IMR-90 (cell line): Measurements from ENCODE around the gene SRPK2. TPM values are rescaled to one million over a fixed set of nuclear protein-coding genes. Genes with fewer than 3 reads are reported as not detected.

Experiments
- ATAC-seq: fragments of 200-7000 bp; cut with Tn5 transposase; 2 replicates; pipeline ENCODE4 v1.9.1; 2020; ENCODE audit warnings: low read depth, mild to moderate bottlenecking, moderate library complexity
- BruUV-seq: library from RNA; stranded (reverse); fragments of 400-500 nt; replicated peaks from 2 replicates; lab custom pipeline; 2021; lab: Mats Ljungman, UMichigan
- CTCF ChIA-PET: fragments of 300-600 bp; formaldehyde crosslinking; extraction: SDS; loops from one replicate; lab custom pipeline; 2021; ENCODE audit warnings: antibody characterized with exemption; lab: Yijun Ruan, JAX
- POLR2A ChIA-PET: fragments of 300-600 bp; sonication (Branson Sonifier 250); formaldehyde crosslinking; loops from one replicate; lab custom pipeline; 2022; ENCODE audit warnings: antibody characterized with exemption; ENCODE audit not compliant: unreplicated experiment; lab: Charles Lee
- DNase-seq: peaks from one replicate; pipeline ENCODE4 v3.0.0; 2013
- H2AFZ ChIP-seq: replicated peaks from 2 replicates; pipeline ENCODE3; 2013; ENCODE audit warnings: low read length, mild to moderate bottlenecking; ENCODE audit not compliant: poor library complexity
- H2AK5ac ChIP-seq: 2 replicates; pipeline ENCODE4 v1.6.1; 2013; ENCODE audit warnings: low read depth, low read length, inconsistent platforms
- H2AK9ac ChIP-seq: replicated peaks from 2 replicates; pipeline ENCODE3; 2013; ENCODE audit warnings: mild to moderate bottlenecking, low read depth, low read length, moderate library complexity; ENCODE audit not compliant: poor library complexity
- H2BK120ac ChIP-seq: 2 replicates; pipeline ENCODE4 v1.6.1; 2013; ENCODE audit warnings: low read depth, low read length, inconsistent platforms
- H2BK15ac ChIP-seq: 3 replicates; pipeline ENCODE4 v1.6.1; 2013; ENCODE audit warnings: low read depth, low read length, inconsistent platforms
- H2BK20ac ChIP-seq: 2 replicates; pipeline ENCODE4 v1.6.1; 2013; ENCODE audit warnings: low read depth, mild to moderate bottlenecking, inconsistent platforms, low read length, moderate library complexity
- H2BK5ac ChIP-seq: 2 replicates; pipeline ENCODE4 v1.6.1; 2013; ENCODE audit warnings: mild to moderate bottlenecking, low read depth, low read length, inconsistent platforms; ENCODE audit not compliant: poor library complexity, severe bottlenecking
- H3K14ac ChIP-seq: replicated peaks from 2 replicates; pipeline ENCODE4 v1.6.1; 2013; ENCODE audit warnings: low read depth, low read length, inconsistent platforms
- H3K18ac ChIP-seq: 2 replicates; pipeline ENCODE4 v1.6.1; 2013; ENCODE audit warnings: low read depth, low read length, control low read depth
- H3K23ac ChIP-seq: 2 replicates; pipeline ENCODE4 v1.6.1; 2013; ENCODE audit warnings: low read depth, low read length, inconsistent platforms
- H3K27ac ChIP-seq: 2 replicates; pipeline ENCODE4 v1.5.1; 2013; ENCODE audit warnings: mild to moderate bottlenecking, control low read depth, low read length; ENCODE audit not compliant: insufficient read depth
- H3K27me3 ChIP-seq: 2 replicates; pipeline ENCODE4 v1.6.1; 2013; ENCODE audit warnings: low read length; ENCODE audit not compliant: control insufficient read depth, insufficient read depth
- H3K36me3 ChIP-seq: 2 replicates; pipeline ENCODE4 v1.6.1; 2013; ENCODE audit warnings: low read length, mixed read lengths; ENCODE audit not compliant: control insufficient read depth, insufficient read depth
- H3K4ac ChIP-seq: 2 replicates; pipeline ENCODE4 v1.6.1; 2013; ENCODE audit warnings: low read depth, low read length, inconsistent platforms
- H3K4me1 ChIP-seq: 2 replicates; pipeline ENCODE4 v1.6.1; 2013; ENCODE audit warnings: low read length, mixed read lengths; ENCODE audit not compliant: control insufficient read depth, insufficient read depth
- H3K4me2 ChIP-seq: 2 replicates; pipeline ENCODE4 v1.6.1; 2013; ENCODE audit warnings: low read depth, mild to moderate bottlenecking, control low read depth, low read length, moderate library complexity
- H3K4me3 ChIP-seq: 2 replicates; pipeline ENCODE4 v1.5.1; 2013; ENCODE audit warnings: low read depth, mild to moderate bottlenecking, control low read depth, low read length, moderate library complexity; ENCODE audit not compliant: insufficient read depth
- H3K56ac ChIP-seq: 2 replicates; pipeline ENCODE4 v1.6.1; 2013; ENCODE audit warnings: low read length, inconsistent platforms; ENCODE audit not compliant: insufficient read depth; ENCODE audit errors: extremely low read depth
- H3K79me1 ChIP-seq, 2 experiments: 2 replicates each; pipeline ENCODE4 v1.6.1; 2013; ENCODE audit warnings: low read length in 2 of 2, inconsistent platforms in 1 of 2, low read depth in 1 of 2
- H3K9ac ChIP-seq: 2 replicates; pipeline ENCODE4 v1.6.1; 2013; ENCODE audit warnings: low read depth, low read length, control low read depth
- H3K9me1 ChIP-seq: 2 replicates; pipeline ENCODE4 v1.6.1; 2013; ENCODE audit warnings: low read length, inconsistent platforms; ENCODE audit not compliant: insufficient read depth
- H3K9me3 ChIP-seq: 2 replicates; pipeline ENCODE4 v1.6.1; 2013; ENCODE audit warnings: low read length; ENCODE audit not compliant: control insufficient read depth, insufficient read depth
- H4K20me1 ChIP-seq: 2 replicates; pipeline ENCODE4 v1.6.1; 2013; ENCODE audit warnings: low read length, inconsistent platforms; ENCODE audit not compliant: insufficient read depth
- H4K5ac ChIP-seq: 2 replicates; pipeline ENCODE4 v1.6.1; 2013; ENCODE audit warnings: mild to moderate bottlenecking, low read depth, low read length, control low read depth
- H4K8ac ChIP-seq, 2 experiments: 2 replicates each; pipeline ENCODE4 v1.6.1; 2013; ENCODE audit warnings: low read depth in 2 of 2, low read length in 2 of 2, control low read depth in 1 of 2, inconsistent platforms in 1 of 2
- H4K91ac ChIP-seq: 2 replicates; pipeline ENCODE4 v1.6.1; 2013; ENCODE audit warnings: low read depth, low read length, inconsistent platforms; ENCODE audit not compliant: insufficient read depth
- BHLHE40 ChIP-seq: fragments of 150-350 bp; IDR thresholded peaks from 2 replicates; pipeline ENCODE4 v1.6.1; 2016; ENCODE audit warnings: mild to moderate bottlenecking, low read depth, low read length
- CHD1 ChIP-seq: IDR thresholded peaks from 2 replicates; pipeline ENCODE4 v1.6.1; 2012; ENCODE audit warnings: low read depth, low read length, improper control_type of control experiment
- CTCF ChIP-seq: conservative IDR thresholded peaks from 2 replicates; pipeline ENCODE4 v1.5.1; 2012; ENCODE audit warnings: mild to moderate bottlenecking, low read depth, low read length, improper control_type of control experiment
- MAFK ChIP-seq: IDR thresholded peaks from 2 replicates; pipeline ENCODE4 v1.6.1; 2012; ENCODE audit warnings: low read depth, low read length, improper control_type of control experiment
- NFE2L2 ChIP-seq: fragments of 150-350 bp; IDR thresholded peaks from 2 replicates; pipeline ENCODE4 v1.6.1; 2016; ENCODE audit warnings: low read depth, mild to moderate bottlenecking, low read length
- POLR2A ChIP-seq: IDR thresholded peaks from 2 replicates; pipeline ENCODE4 v1.6.1; 2012; ENCODE audit warnings: mild to moderate bottlenecking, low read depth, low read length
- RAD21 ChIP-seq: IDR thresholded peaks from 2 replicates; pipeline ENCODE4 v1.6.1; 2012; ENCODE audit warnings: low read length, improper control_type of control experiment
- RCOR1 ChIP-seq: IDR thresholded peaks from 2 replicates; pipeline ENCODE4 v1.6.1; 2012; ENCODE audit warnings: mild to moderate bottlenecking, low read length, improper control_type of control experiment; ENCODE audit not compliant: insufficient replicate concordance
- RFX5 ChIP-seq: IDR thresholded peaks from 2 replicates; pipeline ENCODE4 v1.8.0; 2012; ENCODE audit warnings: low read depth, mild to moderate bottlenecking, low read length, moderate library complexity
- SMC3 ChIP-seq: fragments of 150-350 bp; IDR thresholded peaks from 2 replicates; pipeline ENCODE4 v1.6.1; 2016; ENCODE audit warnings: low read depth, mild to moderate bottlenecking, antibody characterized with exemption, low read length, moderate library complexity
- USF2 ChIP-seq: fragments of 150-350 bp; IDR thresholded peaks from 2 replicates; pipeline ENCODE4 v1.6.1; 2017; ENCODE audit warnings: mild to moderate bottlenecking, antibody characterized with exemption, low read length, low read depth
- WGBS, 2 experiments: methylation state at CpG; one replicate each; pipeline versions ENCODE4 v1.1.5 to v1.1.7; 2013; ENCODE audit warnings: missing lambda C conversion rate in 2 of 2; ENCODE audit not compliant: insufficient read length in 1 of 2; ENCODE audit errors: extremely low coverage in 2 of 2; 5-methylcytosine and 5-hydroxymethylcytosine counted together
- dilution Hi-C: fragments of 300-500 bp; cut with HindIII; formaldehyde crosslinking; loops from one replicate; pipeline ENCODE4 v1.14.3; 2018; ENCODE audit warnings: low sequenced_read_pairs; ENCODE audit not compliant: unreplicated experiment
- in situ Hi-C: fragments of 300-500 bp; cut with MboI; formaldehyde crosslinking; loops from 3 replicates; pipeline ENCODE4 v1.14.3; 2019; ENCODE audit warnings: low sequenced_read_pairs, inconsistent platforms, mixed read lengths
- intact Hi-C: fragments of 100-400 bp; cut with micrococcal nuclease; formaldehyde crosslinking; loops from 2 replicates; pipeline ENCODE4 v1.10.0; 2022
- polyA plus RNA-seq, 3 experiments: library from polyadenylated mRNA; depleted of rRNA; stranded (reverse); fragments of >200 nt; gene quantifications; 2 replicates each; pipeline ENCODE4 v1.2.3, GENCODE V29; 2012; ENCODE audit warnings: low replicate concordance in 1 of 3
- total RNA-seq: library from RNA; depleted of rRNA; stranded (reverse); fragments of >200 nt; gene quantifications from 2 replicates; pipeline ENCODE4 v1.2.3, GENCODE V29; 2012

The SRPK2 gene
- total and polyA plus RNA-seq, 2 of the 4 experiments (the other 2 are of a cell fraction), result 13.2 to 33.0 TPM

GRCh38 chr7:105244594-105244993 is 144.1 kb downstream of the SRPK2 start:
- Histone ChIP-seq H3K4me1 (peaks cover 5% of the 10 kb centered on the region), H3K79me1 (peaks cover 57 to 77% of the 10 kb centered on the region in 2 experiments), H2AFZ (no peak overlapping the region), H2BK15ac (no peak overlapping the region), H2BK5ac (no peak overlapping the region), H3K23ac (no peak overlapping the region), H2BK120ac (no peak overlapping the region), H4K8ac (no peak overlapping the region), H2BK20ac (no peak overlapping the region), H2AK5ac (no peak overlapping the region), H3K36me3 (no peaks in the 10 kb centered on the region), H3K14ac (no peak overlapping the region), H3K4ac (no peak overlapping the region), H4K5ac (no peak overlapping the region), H3K9me3 (no peaks in the 10 kb centered on the region), H2AK9ac (no peak overlapping the region), H3K27ac (no peak overlapping the region), H3K56ac (no peak overlapping the region), H4K91ac (no peak overlapping the region), H3K18ac (no peak overlapping the region), H3K9me1 (peaks cover 11% of the 10 kb centered on the region; the same call in 1 of the 2 replicates), H3K27me3 (no peaks in the 10 kb centered on the region), H3K9ac (no peak overlapping the region), H3K4me2 (no peak overlapping the region), H3K4me3 (no peak overlapping the region), H4K20me1 (peaks cover 36% of the 10 kb centered on the region; the same call in 1 of the 2 replicates)
- in situ Hi-C loops (no loop called here), dilution Hi-C loops (no loop called here), intact Hi-C loops (no loop called here)
- ChIA-PET POLR2A (no interaction called here), CTCF (no interaction called here)
- ATAC-seq (no peak), DNase-seq (no peak)
- 97% methylated on average over 19 of the region's 28 CpGs; no CpG with 5 or more reads in 1 of the 2 experiments for WGBS, 2 experiments
- BruUV-seq, result no TSS peak
- no peak for TF ChIP-seq MAFK
- TF ChIP-seq RAD21, result no peak
- no peak for TF ChIP-seq BHLHE40
- TF ChIP-seq CHD1, result no peak
- no peak for TF ChIP-seq NFE2L2
- TF ChIP-seq RFX5, result no peak
- TF ChIP-seq POLR2A, result no peak
- no peak for TF ChIP-seq USF2
- TF ChIP-seq SMC3, result no peak
- TF ChIP-seq CTCF, result no peak
- no peak for TF ChIP-seq RCOR1
